GM18505 (cell line): ENCODE results near the gene NTNG1.
A peak's percentile ranks its signal among the peaks of the same experiment; 100 is the strongest.

ENCODE experiments used
- ATAC-seq: cut with Tn5 transposase; IDR thresholded peaks from one replicate; pipeline ENCODE4 v1.9.1; 2021; ENCODE audit not compliant: unreplicated experiment
- POLR2A ChIP-seq: IDR thresholded peaks from 4 replicates; pipeline ENCODE4 v1.6.1; 2011; ENCODE audit warnings: borderline replicate concordance; ENCODE audit not compliant: insufficient read depth, insufficient read length; ENCODE audit errors: extremely low read depth

NTNG1 gene

GRCh38 chr1:107464827-107465226 is 324.0 kb downstream of the NTNG1 start:
- ATAC-seq: no peak
- TF ChIP-seq POLR2A: no peak

GRCh38 chr1:107467286-107467685 is 326.4 kb downstream of the NTNG1 start:
- no peak for TF ChIP-seq POLR2A
- ATAC-seq: no peak

GRCh38 chr1:107467811-107468210 is 327.0 kb downstream of the NTNG1 start:
- no peak for TF ChIP-seq POLR2A
- no peak for ATAC-seq

GRCh38 chr1:107473065-107473464 is 332.2 kb downstream of the NTNG1 start:
- no peak for ATAC-seq

GRCh38 chr1:107474877-107475612 is 334.2 kb downstream of the NTNG1 start:
- peak; percentile 75 for ATAC-seq
- no peak for TF ChIP-seq POLR2A

More at GRCh38 chr1:107473065-107473464, 332.2 kb downstream of the NTNG1 start:
- no peak for TF ChIP-seq POLR2A

GRCh38 chr1:107477233-107477632 is 336.4 kb downstream of the NTNG1 start:
- no peak for TF ChIP-seq POLR2A
- no peak for ATAC-seq

GRCh38 chr1:107479865-107480350 is 339.1 kb downstream of the NTNG1 start:
- TF ChIP-seq POLR2A: no peak
- no peak for ATAC-seq

GRCh38 chr1:107480548-107481415 is 339.9 kb downstream of the NTNG1 start:
- TF ChIP-seq POLR2A: no peak
- ATAC-seq: no peak

- no peak for ATAC-seq
- TF ChIP-seq POLR2A: no peak
Observed at GRCh38 chr1:107481756-107482384, 341.0 kb downstream of the NTNG1 start.

GRCh38 chr1:107483949-107484348 is 343.1 kb downstream of the NTNG1 start:
- no peak for ATAC-seq
- no peak for TF ChIP-seq POLR2A

- no peak for ATAC-seq
- no peak for TF ChIP-seq POLR2A
Observed at GRCh38 chr1:107486349-107486748, 345.5 kb downstream of the NTNG1 start.

- no peak for ATAC-seq
- no peak for TF ChIP-seq POLR2A
Observed at GRCh38 chr1:107487506-107487905, 346.7 kb downstream of the NTNG1 start.

- ATAC-seq: no peak
- no peak for TF ChIP-seq POLR2A
Observed at GRCh38 chr1:107491582-107491981, 350.7 kb downstream of the NTNG1 start.
